NCI-H1694 (cell line): ENCODE results near the gene DRC3.
"Not testable (repeated sequence)": the region's sequence is repeated elsewhere in the genome, so short reads cannot be mapped to it uniquely, and the experiment has no call there.

ENCODE experiments used
- DNase-seq: peaks from one replicate; lab custom pipeline; 2025; lab: John Stamatoyannopoulos, UW

DRC3 gene

DNA sequence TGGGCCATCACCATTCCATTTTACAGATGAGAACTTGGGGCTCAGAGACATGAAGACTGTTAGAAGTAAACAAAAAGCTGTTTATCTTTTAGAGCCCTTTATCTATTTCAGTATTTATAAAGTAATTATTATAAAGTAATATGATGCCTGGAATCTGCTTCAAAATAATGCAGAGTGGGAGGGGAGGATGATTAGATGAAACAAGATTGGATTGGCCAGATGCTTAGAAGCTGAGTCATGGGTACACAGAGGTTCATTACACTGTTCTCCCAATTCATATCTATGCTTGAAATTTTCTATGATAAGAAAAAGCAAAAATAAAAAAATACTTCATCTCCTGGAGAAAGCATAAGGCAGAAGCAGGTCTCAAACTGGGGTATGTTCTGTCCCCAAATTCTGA is 29.8 kb upstream of the DRC3 start:
- no peak for DNase-seq

DNA sequence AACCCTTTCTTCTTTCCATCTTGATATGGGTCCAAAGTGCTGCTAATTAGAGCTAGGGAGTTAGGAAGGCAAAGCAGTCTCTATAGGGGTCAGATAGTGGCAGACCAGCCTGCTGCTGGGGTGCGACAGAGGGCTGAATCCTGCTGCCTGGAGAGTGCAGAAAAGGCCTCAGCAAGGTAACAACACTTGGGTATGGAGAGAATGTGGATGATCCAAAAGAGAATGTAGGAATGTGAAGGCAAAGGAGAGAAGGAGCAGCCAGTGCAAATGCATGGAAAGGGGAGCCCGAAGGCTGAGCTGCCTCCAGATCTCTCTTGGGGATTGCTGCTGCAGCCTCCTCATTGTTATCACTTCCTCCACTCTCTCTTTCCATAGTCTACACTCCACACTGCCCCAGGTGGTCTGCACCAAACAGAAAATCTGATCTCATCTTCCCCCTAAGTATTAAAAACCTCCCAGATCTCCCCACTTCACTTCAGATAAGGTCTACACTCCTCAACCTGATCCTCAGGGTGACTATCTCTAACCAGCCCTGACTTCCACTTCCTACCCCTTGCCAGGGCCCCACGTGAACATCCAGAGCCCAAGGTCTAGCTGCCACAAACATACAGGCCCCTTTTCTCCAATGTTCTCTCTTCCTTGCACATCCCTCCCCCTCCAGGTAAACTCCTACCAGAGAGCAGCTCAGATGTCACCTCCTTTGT is 29.2 kb upstream of the DRC3 start:
- DNase-seq = no peak

DNA sequence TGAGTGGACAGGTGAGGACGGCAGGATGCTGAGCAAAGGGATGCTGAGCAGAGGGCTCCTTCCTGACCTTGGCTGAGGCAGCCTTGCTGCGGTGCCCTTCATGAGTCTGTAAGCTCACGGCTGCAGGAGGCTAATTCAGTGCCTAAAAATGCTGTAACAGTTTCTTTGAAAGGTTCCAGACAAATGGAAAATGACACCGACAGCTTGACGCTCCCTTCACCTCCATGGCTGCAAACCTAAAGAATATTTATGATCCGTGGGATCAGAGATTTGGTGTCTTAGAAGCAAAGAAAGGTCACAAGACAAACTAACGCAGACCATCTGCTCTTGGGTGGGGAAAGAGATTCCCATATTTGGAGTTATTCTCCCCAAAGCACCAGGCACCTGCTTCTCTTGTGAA is 28.4 kb upstream of the DRC3 start:
- no peak for DNase-seq

DNA sequence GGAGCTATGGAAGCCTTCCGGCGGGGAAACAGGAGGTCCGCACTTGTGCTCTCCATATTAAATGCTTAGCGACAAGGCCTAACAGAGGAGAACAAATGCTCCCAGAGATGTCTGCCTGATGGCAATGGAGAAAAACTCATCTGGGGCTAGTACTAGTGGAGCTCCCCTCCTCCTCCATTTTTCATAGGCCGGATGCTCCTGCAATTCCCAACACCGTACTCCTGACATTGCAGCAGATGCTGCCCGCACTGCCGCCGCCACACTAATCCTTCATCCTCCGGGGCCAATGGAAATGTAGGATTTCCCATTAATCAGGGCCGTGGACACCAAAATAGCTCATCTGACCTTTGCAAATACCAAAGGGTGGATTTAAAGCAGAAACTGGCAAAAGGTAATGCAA is 27.9 kb upstream of the DRC3 start:
- no peak for DNase-seq

DNA sequence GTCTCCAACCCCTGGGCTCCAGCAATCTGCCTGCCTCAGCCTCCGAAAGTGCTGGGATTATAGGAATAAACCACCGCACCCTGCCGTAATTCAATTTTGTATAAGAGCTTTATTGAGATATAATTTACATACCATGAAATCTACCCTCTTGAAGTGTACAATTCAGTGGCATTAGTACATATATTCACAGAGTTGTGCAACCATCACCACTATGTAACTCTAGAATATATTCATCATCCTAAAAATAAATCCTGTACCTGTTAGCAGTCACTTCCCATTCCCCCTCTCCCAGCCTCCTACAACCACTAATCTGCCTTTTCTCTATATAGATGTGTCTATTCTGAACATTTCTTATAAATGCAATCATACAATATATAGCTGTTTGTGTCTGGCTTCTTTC is 26.6 kb upstream of the DRC3 start:
- DNase-seq = no peak

DNA sequence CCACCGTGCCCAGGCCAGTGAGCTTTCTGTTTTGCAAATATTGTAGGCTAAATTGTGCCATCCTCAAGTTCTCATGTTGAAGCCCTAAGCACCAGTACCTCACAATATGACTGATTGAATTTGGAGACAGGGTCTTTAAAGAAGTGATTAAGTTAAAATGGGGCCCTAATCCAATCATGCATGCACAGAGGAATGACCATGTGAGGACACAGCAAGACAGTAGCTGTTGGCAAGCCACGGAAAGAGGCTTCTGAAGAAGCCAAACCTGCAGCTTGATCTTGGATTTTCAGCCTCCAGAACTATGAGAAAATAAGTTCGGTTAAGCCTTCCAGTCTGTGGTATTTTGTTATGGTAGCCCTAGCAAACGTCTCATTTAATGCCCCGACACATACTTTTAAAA is 25.4 kb upstream of the DRC3 start:
- no peak for DNase-seq

DNA sequence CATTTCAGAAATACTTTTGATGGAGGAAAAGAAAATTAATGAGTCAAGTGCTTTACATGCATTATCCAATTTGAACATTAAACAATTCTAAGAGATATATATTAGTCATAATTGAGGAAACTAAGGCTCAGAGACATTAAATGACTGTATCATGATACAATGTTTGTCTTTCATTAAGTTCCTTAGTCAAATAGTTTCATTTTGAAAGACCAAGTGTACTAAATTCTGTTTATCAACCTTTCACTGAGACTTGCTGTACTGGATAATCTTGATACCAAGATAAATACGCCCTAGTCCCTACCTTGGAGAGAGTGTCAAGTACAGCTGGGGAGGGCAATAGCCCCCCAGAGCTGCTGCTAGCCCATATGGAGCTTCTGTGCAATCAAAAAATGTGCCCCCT is 24.7 kb upstream of the DRC3 start:
- no peak for DNase-seq

DNA sequence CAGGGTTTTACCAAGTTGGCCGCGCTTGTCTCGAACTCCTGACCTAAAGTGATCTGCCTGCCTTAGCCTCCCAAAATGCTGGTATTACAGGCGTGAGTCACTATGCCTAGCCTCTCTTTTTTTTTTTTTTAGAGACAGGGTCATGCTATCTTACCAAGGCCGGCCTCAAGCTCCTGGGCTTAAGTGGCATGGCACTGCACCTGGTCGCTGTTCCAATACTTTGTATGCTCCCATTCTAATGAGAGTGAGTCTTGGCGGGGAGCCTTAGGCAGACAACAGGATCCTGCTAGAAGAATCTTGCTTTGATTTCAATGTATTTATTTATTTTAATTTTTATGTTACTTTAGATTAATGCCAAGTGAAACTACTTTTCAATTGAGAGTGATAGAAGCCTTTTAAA is 22.3 kb upstream of the DRC3 start:
- no peak for DNase-seq

DNA sequence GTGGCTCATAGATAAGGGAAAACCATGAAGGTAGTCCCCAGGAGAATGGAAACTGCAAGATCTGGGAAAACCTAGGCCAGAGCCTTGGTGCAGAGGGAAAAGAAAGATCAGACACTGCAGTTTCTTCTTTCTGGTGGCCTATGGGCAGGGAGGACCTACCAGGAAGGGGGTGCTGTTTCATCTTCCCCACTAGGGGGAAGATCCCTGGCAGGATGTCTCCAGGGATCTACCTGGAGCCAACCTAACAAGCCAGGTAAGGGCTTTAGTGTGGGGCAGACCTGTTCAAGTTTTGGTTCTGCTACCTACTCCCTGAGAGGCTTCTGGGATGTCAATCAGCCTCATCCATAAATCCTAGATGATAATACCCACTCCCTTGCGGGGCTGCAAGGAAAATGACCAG is 21.9 kb upstream of the DRC3 start:
- DNase-seq = no peak

DNA sequence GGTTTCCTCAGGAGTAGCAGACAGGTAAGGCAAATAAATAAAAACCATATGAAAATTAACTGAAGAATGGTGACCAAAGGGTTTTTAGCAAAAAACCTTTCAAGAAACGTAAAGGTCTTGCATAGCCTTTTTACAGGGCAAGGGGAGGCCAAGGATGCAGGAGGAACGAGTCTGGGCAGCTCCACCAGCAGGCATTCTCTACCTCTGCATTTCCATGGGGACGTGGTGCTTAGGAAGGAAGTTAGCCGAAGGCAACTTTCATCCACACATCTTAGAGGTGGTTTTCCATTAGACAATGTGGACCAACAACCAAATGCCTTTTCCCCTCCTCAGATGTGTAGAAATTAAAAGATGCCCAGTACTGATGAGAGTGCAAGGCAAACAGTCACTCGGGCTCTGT is 21.1 kb upstream of the DRC3 start:
- DNase-seq = no peak

DNA sequence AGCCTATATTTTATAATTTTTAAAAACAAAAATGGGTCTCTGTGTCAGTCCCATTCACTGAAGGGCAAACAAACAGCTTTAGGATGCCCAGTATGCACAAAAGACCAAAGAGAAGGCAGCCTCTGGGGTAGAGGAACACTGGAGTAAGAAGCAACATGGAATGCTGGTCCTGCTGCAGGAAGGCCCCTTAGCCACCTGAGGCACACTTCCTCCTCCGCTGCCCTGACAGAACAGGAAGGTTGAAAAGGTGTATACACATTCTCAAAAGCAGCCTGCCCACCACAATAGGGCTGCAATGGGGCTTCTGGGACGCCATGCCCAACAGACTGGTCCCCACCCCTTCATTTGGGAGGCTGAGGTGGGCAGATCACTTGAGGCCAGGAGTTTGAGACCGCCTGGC is 20.0 kb upstream of the DRC3 start:
- no peak for DNase-seq

DNA sequence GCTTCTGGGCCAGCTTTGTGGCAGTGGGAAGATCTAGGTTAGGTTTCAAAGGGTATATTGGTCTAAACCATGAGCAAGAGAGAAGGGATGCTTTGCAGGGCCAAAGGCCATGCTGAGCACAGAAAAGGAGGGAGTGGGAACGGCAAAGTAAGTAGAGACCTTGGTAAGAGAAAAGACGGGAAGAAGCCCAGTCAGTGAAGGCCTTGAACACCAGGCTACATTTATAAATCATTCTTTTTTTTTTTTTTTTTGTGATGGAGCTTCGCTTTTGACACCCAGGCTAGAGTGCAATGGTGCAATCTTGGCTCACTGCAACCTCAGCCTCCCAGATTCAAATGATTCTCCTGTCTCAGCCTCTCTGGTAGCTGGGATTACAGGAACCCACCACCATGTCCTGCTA is 18.6 kb upstream of the DRC3 start:
- DNase-seq = no peak

DNA sequence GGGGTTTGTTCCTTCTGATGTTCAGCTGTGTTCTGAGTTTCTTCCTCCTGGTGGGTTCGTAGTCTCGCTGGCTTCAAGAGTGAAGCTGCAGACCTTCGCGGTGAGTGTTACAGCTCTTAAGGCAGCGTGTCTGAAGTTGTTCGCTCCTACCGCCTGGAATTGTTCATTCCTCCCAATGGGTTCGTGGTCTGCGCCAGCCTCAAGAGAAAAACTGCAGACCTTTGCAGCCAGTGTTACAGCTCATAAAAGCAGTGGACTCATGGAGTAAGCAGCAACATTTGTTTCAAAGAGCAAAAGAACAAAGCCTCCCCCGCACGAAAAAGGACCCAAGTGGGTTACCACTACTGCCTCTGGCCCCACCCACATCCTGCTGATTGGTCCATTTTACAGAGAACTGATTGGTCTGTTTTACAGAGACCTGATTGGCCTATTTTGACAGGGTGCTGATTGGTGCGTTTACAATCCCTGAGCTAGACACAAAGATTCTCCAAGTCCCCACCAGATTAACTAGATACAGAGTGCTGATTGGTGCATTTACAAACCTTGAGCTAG is 16.8 kb upstream of the DRC3 start:
- not testable (repeated sequence) for DNase-seq

DNA sequence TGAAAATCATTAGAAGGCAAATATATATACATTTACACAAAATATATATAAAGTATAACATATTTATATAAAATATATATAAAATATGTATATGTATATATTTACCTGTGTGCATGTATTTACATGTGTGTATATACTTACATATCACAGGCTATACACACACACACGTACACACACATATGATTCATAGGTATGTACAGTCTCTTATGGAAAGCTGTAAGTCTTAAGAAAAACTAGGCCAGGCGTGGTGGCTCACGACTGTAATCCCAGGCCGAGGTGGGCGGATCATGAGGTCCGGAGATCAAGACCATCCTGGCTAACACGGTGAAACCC is 15.1 kb upstream of the DRC3 start:
- DNase-seq = no peak

DNA sequence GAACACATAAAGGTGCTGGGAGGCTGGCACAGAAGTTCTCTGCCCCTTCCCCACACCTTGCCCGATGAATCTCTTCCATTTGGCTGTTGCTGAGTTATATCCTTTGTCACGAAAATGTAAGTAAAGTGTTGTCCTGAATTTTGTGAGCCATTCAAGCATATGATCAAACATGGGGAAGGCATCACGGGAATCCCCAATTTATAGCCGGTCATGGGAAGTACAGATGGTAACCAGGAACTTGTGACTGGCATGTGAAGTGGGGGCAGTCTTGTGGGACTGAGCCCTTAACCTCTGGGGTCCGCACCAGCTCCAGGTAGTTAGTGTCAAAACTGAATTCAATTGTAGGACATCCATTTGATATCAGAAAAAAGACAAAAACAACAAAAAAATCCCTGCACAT is 13.7 kb upstream of the DRC3 start:
- no peak for DNase-seq

DNA sequence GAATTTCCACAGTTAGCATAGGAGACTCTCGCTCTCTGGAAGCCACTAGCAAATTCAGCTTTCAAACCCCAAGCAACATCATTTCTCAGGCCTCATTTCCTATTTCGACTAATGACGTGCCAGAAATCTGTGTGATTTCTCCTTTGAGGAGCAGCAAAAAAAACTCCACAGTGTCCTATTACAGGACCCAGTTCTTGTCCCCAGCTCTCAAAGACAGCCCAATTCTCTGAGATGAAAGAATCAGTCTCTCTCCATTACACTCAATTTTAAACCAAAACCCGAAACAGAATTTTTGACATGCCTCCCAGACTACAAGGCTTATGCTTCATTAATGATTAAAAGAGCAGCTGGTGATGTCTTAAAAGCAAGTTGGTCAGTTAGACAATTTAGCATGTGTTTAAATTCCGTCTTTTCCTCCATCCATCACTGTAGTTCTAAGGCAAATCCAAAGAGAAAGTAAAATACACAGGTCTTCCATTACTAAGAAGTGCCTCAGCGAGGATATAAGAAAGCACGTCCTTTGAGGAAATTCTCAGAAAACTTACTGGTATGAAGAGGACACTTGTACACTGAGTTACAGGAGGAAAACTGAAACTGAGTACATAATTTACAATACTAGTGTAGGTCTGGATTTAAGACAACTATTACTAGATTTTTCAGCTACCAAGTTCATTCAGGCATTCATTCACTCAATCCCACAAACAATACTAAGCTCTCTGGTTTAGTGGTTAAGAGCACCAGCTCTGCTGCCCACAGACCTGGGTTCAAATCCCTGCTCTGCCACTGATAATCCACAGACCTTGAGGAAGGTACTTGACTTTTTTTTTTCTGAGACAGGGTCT is 12.9 kb upstream of the DRC3 start:
- no peak for DNase-seq

DNA sequence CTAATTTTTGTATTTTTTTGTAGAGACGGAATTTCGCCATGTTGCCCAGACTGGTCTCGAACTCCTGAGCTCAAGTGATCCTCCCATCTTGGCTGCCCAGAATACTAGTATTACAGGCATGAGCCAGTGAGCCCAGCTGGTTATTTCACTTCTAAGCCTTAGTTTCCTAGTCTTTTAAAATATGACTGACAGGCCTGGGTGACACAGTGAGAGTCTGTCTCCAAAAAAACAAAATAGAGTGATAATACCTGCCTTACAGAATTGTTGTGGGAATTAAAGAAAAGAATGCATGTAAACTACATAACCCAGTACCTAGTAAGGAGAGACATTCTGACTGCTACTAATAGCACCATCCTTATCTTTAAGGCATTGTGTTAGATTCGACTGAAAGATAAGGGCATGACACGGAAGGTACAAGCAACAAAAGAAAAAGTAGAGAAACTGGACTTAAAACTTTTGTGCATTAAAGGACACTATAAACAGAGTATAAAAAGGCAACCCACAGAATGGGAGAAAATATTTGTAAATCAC is 12.1 kb upstream of the DRC3 start:
- no peak for DNase-seq

DNA sequence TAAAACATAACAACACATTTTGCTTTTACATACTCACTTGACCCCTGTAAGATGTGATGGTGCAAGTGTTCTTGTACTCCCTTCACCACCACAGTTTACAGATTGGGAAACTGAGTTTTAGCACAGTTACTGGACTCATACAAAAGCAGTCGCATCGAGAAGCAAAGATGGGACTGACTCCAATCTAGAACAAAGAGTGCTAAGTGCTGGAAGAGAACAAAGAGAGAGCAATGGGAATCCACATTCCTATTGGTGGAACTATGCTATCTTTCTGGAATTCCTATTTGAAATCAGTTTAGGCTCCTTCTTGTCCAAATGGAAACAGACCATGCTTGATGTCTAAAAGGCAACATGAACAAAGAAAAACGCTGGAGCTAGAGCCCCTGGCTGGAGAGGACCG is 9.6 kb upstream of the DRC3 start:
- no peak for DNase-seq

DNA sequence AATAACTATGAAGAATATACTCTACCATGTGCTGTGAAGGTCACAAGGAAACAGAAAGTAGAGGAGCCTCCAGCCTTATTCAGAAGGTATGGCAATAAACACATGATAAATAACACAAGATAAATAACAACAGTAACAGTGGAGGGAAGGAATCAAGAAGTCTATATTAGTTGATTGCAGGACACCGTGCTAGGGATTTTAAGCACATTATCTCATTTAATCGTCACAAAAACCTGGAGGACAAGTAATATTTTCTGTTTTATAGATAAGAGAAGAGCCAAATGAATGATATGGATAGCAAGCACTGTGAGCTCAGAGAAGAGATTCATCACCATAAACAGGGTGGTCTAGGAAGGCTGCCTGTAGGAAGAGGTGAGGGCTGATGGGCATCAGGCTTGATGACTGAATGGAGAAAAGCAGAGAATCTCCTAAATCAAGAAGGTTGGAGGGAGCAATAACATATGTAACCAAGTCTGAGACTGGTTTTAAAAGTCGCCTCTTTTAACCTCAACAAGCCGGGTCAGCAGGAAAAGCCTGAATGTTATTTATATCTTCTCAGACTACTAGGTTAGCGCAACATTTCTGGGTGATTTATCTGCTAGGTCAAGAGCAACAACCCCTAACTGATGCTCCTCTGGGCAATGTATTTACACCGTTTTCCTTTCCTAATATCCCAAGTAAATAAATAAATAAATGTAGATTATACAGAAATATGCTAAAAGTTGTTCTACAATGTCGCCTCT is 8.8 kb upstream of the DRC3 start:
- no peak for DNase-seq

DNA sequence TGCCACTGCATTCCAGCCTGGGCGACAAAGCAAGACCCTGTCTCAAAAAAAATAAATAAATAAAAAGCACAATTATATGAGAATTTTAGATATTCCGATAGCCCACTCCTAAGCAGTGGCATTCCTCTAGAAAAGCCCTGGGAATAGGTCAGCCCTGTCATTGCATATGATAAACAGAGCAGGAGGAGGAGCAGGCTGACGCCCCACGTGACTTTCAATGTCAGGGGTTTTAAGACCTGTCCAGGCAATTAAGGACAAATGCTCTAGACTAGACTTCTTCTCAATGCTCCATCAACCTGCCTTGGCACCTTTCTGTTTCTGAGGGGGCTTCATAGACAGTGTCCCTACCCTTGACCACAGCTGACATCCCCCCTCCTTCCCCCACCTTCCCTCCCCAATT is 8.0 kb upstream of the DRC3 start:
- no peak for DNase-seq

DNA sequence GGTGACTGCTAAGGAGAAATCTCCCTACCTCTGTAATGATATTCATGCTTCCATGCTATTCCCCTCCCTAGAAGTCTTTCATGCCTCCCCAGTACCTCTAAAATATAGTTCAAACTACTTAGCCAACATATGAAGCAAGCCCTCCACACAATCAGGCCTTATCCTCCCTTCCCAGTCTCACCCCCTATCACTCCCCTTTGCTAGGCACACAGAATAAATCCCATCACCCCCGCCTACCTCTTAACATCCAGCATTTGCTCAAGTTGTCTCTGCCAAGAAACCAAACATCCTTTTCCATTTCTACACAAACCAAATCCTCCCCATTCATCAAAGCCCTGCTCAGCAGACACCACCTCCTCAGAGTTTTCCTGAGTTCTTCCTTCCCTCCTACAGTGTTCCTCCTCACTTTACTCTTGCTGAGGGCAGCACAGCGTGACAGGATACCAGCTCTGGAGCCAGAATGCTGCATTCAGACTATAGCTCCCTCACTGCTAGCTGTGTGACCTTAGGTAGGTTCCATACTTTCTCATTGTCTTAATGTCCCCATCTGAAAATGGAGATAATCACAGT is 7.4 kb upstream of the DRC3 start:
- no peak for DNase-seq

DNA sequence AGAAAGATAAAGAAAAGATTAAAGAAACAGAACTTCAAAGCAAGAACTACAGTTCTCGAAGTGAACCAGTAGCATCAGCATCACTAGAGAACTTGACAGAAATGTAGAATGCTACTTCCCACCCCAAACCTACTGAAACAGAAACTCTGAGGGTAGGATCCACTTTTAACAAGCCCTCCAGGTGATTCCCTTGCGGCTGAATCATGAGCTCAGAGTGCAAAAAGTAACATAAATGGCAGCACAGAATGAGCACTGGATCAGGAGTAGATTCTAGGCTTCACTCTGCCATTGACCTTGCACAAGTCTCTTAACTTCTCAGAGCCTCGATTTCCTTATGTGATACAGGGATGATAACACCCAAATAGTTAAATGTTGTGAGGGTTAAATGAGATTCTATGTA is 6.3 kb upstream of the DRC3 start:
- no peak for DNase-seq
